Central memory CD4-positive, alpha-beta T cell (primary cell): Measurements from ENCODE around the gene DMD.
"Not testable (repeated sequence)": the region's sequence is repeated elsewhere in the genome, so short reads cannot be mapped to it uniquely, and the experiment has no call there.

Experiments
- DNase-seq: peaks from one replicate; pipeline ENCODE4 v3.0.0; 2022

Gene DMD

GRCh38 chrX:31981546-31982062 is 1229.7 kb downstream of the DMD start:
- DNase-seq, result no peak

DNA sequence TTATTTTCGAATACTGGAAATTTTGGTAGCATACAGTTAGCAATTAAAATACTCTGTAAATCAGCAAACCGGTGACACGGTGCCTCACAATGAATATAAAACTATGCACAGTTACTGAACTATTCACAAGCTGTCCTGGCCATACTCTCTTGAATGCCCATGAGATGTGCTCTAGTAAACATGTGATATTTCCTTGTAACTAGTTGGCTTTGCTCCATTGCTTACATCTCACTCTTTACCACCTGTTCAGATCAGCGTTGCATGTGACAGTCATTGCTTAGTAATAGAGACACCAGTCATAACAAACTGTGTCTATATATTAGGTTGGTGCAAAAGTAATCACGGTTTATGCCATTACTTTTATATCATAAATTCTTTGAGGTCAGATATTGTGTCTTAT is 1241.6 kb downstream of the DMD start:
- no peak for DNase-seq

DNA sequence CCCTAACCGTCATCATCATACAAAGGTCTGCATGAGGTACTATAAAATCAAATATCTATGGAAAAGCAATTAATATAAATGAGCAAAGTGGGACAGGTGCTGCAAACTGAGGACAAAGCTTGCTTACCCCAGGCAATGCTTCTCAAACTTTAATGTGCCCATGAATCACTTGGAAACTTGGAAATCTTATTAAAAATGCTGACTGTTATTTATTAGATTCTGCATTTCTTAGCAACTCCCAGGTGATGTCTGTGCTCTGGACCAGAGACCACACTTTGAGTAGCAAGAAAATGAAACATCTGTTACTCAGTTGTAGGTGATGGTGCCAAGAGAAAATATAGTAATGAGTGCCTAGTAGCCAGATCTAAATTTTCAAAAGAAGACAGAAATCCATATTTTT is 1249.1 kb downstream of the DMD start:
- no peak for DNase-seq

DNA sequence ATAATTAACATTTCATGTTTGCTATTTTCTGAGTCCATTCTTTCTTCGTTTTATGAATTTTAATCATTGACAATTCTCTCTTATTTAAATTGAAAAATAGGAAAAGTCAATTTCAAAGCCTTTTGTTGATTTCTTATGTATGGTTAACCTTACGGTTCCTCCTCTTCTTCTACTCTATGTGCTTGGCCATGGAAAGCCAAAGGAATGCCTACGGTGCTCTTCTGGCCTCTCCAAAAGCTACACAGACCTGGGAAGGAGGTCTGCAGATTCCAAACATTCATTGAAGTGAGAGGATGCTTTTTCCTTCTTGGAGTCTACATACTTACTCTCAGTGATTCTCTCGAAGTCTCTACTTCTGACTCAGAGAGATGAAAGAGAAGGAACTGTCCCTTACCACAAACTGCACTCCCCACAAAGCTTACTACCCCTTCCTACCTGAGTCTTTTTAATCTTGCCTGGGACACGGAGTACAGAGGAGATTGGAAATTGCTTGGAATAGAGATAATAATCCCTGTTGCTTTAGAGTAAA is 1276.4 kb downstream of the DMD start:
- no peak for DNase-seq

- no peak for DNase-seq
These were observed 1277.3 kb downstream of the DMD start for GRCh38 chrX:31934015-31934414.

- no peak for DNase-seq
These were observed 1278.6 kb downstream of the DMD start for GRCh38 chrX:31932769-31933168.

DNA sequence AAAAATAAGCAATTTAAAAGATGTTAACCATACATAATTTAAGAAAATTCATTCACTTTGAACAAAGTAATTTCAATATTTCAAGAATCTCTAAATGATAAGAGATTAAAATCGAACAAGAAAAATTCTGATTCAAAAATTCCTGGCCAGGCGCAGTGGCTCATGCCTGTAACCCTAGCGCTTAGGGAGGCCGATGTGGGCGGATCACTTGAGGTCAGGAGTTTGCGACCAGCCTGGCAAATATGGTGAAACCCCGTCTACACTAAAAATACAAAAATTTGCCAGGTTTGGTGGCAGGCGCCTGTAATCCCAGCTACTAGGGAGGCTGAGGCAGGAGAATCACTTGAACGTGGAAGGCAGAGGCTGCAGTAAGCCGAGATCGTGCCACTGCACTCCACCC is 1279.0 kb downstream of the DMD start:
- DNase-seq, result not testable (repeated sequence)

- DNase-seq, result no peak
These were observed 1280.1 kb downstream of the DMD start for GRCh38 chrX:31931225-31931624.

DNA sequence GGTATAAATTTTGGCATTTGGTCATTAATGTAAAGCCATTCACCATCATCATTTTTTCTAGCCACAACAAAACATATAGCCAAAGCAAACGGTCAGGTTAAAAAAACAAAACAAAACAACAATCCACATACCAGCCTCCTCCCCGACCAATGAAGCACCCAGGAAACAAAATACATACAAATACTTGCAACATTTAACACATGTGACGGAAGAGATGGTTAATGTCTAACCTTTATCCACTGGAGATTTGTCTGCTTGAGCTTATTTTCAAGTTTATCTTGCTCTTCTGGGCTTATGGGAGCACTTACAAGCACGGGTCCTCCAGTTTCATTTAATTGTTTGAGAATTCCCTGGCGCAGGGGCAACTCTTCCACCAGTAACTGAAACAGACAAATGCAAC is 1282.0 kb downstream of the DMD start:
- DNase-seq, result no peak

DNA sequence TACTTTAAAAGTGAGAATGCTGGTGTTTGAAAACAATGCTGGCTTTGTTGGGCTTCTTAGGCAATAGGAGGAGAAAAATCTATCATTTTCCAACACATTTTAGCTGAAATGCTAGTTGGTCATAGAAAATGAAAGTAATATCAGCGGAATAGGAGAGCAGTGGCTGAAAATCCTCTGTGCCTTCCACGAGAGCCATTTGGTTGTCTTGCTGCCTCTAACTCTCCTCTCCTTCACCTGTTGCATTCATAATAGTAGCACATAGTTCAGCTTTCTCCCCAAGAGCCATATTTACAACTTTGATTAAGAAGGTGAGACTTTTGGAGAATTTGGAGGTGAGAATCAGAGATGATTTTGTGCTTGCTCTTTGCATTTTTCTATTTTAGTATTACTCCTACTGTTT is 1290.1 kb downstream of the DMD start:
- DNase-seq, result no peak

- DNase-seq, result no peak
These were observed 1301.3 kb downstream of the DMD start for GRCh38 chrX:31909850-31910572.

DNA sequence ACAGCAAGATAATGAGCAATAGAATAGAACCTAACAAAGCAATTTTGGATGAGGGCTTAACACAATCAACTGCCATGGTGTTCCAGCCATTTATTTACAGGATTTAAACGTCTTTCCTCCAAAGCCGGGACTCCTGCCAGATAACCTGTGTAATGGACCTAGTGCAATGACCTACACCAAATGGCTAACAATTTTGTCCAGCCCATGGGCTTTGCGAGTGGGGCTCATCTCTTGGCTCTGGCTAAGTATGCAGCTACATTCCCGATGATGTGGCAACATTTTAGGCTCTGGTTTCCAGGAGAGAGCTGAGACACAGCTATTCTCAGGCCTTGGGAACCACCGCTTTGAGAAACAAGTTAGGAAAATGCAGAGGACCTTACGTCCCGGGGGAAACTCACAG is 1317.2 kb downstream of the DMD start:
- no peak for DNase-seq

DNA sequence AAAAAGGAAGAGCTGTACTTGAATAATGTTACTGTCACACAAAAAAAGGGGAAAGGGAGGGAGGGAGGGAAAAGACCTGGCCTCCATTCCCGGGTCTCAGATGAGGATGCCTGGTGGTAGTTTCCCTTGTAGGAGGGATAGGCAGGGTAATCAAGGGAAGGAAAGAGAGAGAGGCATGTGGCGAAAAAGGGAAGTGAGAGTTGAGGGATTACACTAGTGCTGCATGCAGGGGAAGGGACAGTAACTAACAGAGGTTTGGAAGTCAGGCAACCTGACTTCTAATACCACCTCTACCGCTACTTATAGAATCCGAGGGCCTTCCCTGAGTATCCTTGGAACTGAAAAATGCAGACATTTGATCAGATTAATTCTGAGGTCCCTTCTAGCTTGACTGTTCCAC is 1317.8 kb downstream of the DMD start:
- DNase-seq, result no peak

- DNase-seq, result no peak
These were observed 1322.3 kb downstream of the DMD start for GRCh38 chrX:31889088-31889487.

DNA sequence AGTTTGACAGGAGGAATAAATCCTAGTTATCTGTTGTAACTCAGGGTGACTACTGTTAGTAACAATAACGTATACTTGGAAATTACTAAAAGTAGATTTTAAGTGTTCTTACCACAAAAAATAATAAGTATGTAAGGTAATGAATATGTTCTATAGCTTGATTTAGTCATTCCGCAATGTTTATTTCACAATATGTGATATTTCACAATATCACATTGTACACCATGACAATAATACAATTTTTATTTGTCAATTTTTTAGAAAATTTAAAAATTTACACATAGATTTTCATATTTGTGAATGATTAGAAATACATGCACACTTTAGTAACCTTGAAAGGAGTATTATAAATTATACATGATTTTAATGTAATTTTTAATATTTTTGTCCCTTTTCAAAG is 1326.8 kb downstream of the DMD start:
- no peak for DNase-seq

GRCh38 chrX:31872007-31872406 is 1339.3 kb downstream of the DMD start:
- no peak for DNase-seq

- DNase-seq, result no peak
These were observed 1341.1 kb downstream of the DMD start for GRCh38 chrX:31870267-31870666.

DNA sequence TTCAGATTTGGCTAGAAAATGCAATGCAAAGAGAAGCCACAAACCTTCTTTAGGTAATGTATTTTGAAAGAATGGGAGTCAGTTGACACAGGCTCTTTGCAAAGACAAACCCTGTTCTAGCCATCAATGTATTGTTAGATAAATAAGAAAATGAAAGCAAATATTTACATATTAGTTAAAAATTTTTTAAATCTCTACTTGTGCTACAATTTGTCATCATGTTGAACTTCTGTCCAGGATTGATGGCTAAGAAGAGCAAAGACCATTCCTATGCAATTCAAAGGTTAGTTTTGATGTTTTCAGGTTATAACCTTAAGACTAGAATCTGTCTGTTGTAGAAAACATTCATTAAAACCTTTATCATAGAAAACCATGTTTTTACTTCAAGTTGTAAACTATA is 1350.7 kb downstream of the DMD start:
- DNase-seq, result no peak

DNA sequence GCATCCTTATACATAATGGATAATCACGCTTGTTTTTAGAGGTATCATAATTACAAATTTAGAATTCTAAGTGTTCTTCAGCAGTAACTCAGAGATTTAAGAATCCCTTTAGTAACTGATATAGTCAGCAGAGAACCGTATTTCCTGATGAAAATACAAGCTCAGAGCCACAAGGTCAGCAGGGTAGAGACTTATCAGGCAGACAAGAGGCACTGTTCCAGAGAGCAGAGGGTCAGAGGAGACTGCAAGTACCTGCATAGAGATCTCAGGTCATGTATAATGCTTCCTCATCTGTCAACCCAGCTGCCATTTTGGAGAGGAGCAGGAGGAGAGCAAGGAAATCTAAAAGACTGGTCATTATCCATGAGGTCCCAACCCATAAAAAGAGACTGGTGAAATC is 1352.4 kb downstream of the DMD start:
- no peak for DNase-seq

- DNase-seq, result no peak
These were observed 1356.6 kb downstream of the DMD start for GRCh38 chrX:31854716-31855115.

GRCh38 chrX:31851761-31852160 is 1359.6 kb downstream of the DMD start:
- no peak for DNase-seq

DNA sequence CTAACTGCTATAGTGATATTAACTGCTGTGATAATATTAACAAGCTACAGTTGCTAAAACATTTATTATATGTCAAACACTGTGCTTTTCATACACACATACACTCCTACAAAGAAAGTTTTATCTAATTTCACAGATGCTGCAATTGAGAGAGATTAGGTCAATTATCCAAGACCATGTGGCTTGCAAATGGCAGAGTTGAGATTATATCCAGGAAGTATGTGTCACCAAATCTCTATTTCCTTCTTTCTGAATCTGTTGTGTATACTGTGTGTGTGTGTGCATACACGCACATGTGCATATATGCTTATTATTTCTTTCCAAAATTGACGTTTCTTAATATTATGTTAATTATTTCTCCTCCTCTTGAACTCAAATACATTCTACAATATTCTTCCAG is 1363.6 kb downstream of the DMD start:
- DNase-seq, result no peak

DNA sequence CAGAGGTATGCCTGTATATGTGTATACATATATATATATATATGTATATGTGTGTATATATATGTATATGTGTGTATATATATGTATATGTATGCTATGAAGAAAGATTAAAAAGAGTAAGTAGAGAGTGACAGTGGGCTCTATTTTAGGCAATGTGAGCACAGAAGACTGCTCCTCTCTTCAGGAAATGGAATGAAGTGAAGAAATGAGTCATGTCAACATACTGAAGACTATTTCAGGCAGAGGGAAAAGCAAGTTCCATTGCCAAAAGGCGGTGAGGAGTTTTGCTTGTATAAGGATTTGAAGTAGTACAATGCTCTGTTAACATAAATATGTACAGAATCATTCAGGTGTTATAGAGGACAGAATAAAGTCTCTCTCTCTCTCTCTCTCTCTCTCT is 1366.3 kb downstream of the DMD start:
- no peak for DNase-seq

GRCh38 chrX:31838617-31839016 is 1372.7 kb downstream of the DMD start:
- DNase-seq, result no peak
